Kidney (tissue), 14 donors: Measurements from ENCODE around the gene SETDB2. TPM values are rescaled to one million over a fixed set of nuclear protein-coding genes. Genes with fewer than 3 reads are reported as not detected.

ENCODE experiments used
- DNase-seq, 5 donors: peaks; one replicate each; pipeline ENCODE4 v3.0.0-alpha.2; 2013 to 2020
- FAIRE-seq: peaks from 2 replicates; lab custom pipeline; 2012; peaks lifted over from hg19 to GRCh38; lab: Jason Lieb, UNC
- H3K27ac ChIP-seq, 2 donors: one replicate each; pipeline ENCODE4 v1.7.0; 2013; ENCODE audit warnings: low read depth in 2 of 2, low read length in 2 of 2, inconsistent platforms in 1 of 2
- H3K27me3 ChIP-seq: one replicate; pipeline ENCODE4 v1.7.1; 2013; ENCODE audit warnings: low read length, inconsistent platforms; ENCODE audit not compliant: control insufficient read depth, insufficient read depth
- H3K36me3 ChIP-seq, 3 donors: one replicate each; pipeline versions ENCODE4 v1.7.0 to v1.7.1; 2013; ENCODE audit warnings: low read length in 3 of 3, control low read depth in 1 of 3, inconsistent platforms in 1 of 3; ENCODE audit not compliant: insufficient read depth in 3 of 3, control insufficient read depth in 2 of 3
- H3K4me1 ChIP-seq, 3 donors: one replicate each; pipeline versions ENCODE4 v1.7.0 to v1.7.1; 2013; ENCODE audit warnings: low read length in 3 of 3, inconsistent platforms in 1 of 3, low read depth in 1 of 3; ENCODE audit not compliant: control insufficient read depth in 2 of 3, insufficient read depth in 2 of 3
- H3K4me3 ChIP-seq, 3 donors: one replicate each; pipeline versions ENCODE4 v1.7.0 to v1.8.1; 2013; ENCODE audit warnings: low read length in 3 of 3, control low read depth in 1 of 3, inconsistent platforms in 1 of 3
- H3K9ac ChIP-seq, 3 donors: one replicate each; pipeline versions ENCODE4 v1.7.0 to v1.7.1; 2013; ENCODE audit warnings: low read length in 3 of 3, control low read depth in 1 of 3, inconsistent platforms in 1 of 3
- H3K9me3 ChIP-seq, 3 donors: one replicate each; pipeline versions ENCODE4 v1.7.0 to v1.7.1; 2013; ENCODE audit warnings: low read length in 3 of 3, control low read depth in 1 of 3, inconsistent platforms in 1 of 3; ENCODE audit not compliant: control insufficient read depth in 2 of 3, insufficient read depth in 1 of 3
- CTCF ChIP-seq: IDR thresholded peaks from 3 replicates; pipeline ENCODE4 v1.5.1; 2012; ENCODE audit warnings: mild to moderate bottlenecking, moderate library complexity, borderline replicate concordance; ENCODE audit not compliant: insufficient read depth; ENCODE audit errors: extremely low read depth
- intact Hi-C: fragments of 100-400 bp; cut with DNase I; formaldehyde crosslinking; loops from one replicate; pipeline ENCODE4 v1.11.1; 2022
- polyA plus RNA-seq: library from polyadenylated mRNA; stranded (reverse); fragments of 350-450 nt; fragmentation: Illumina TruSeq; extraction: RNeasy Lipid Tissue Mini Kit (QIAGEN cat#74804); gene quantifications from one replicate; pipeline ENCODE4 v1.2.3, GENCODE V29; 2014; ENCODE audit warnings: low read depth, low replicate concordance; ENCODE audit not compliant: insufficient read depth
- total RNA-seq: library from RNA; stranded (reverse); fragmentation: NEBNext Ultra II Directional; extraction: Animal tissue kit (Norgen Biotek cat#: 25700); gene quantifications from one replicate; pipeline ENCODE4 v1.2.1, GENCODE V29; 2021
- donor health status: control.
- donor health status: control.
- donor health status: control.
- donor health status: control.
- donor health status: control.
- donor health status: DM: yes; HTN: yes; CAD: no.
- donor health status: Normal renal cell carcinoma (clear cell type).

SETDB2 gene
- total and polyA plus RNA-seq, 2 donors from 2014 or later, result 5.7 to 15.1 TPM

- Histone ChIP-seq H3K9me3 (no peaks in the 10 kb centered on the region), H3K36me3 (peaks cover 2 to 7% (median 4%) of the 10 kb centered on the region in 3 donors), H3K27ac (no peak overlapping the region), H3K4me3 (no peak overlapping the region), H3K4me1 (no peaks in the 10 kb centered on the region), H3K27me3 (no peaks in the 10 kb centered on the region), H3K9ac (no peak overlapping the region)
- intact Hi-C loops, result no loop called here
- TF ChIP-seq CTCF, result no peak
- DNase-seq (no peak), FAIRE-seq (no peak)
These were observed 80.8 kb downstream of the SETDB2 start for GRCh38 chr13:49524740-49525501.

- Histone ChIP-seq H3K4me3 (no peak overlapping the region), H3K4me1 (no peaks in the 10 kb centered on the region), H3K27me3 (no peaks in the 10 kb centered on the region), H3K9me3 (no peaks in the 10 kb centered on the region), H3K36me3 (peaks cover 0 to 2% (median 0%) of the 10 kb centered on the region in 3 donors), H3K9ac (no peak overlapping the region), H3K27ac (no peak overlapping the region)
- DNase-seq (no peak), FAIRE-seq (no peak)
- no peak for TF ChIP-seq CTCF
- intact Hi-C loops, result no loop called here
These were observed 83.0 kb downstream of the SETDB2 start for GRCh38 chr13:49527123-49527522.

- no peak overlapping the region for H3K4me3 ChIP-seq
- no peak overlapping the region for H3K27ac ChIP-seq
- intact Hi-C loops, result no loop called here
- no peak overlapping the region for H3K9ac ChIP-seq
- DNase-seq (no peak), FAIRE-seq (no peak)
- no peaks in the 10 kb centered on the region for H3K4me1 ChIP-seq
- no peak for TF ChIP-seq CTCF
- H3K36me3 ChIP-seq, result no peaks in the 10 kb centered on the region
- no peaks in the 10 kb centered on the region for H3K27me3 ChIP-seq
- H3K9me3 ChIP-seq, result no peaks in the 10 kb centered on the region
These were observed 84.1 kb downstream of the SETDB2 start for GRCh38 chr13:49528161-49528560.
